Lung (tissue), 12 donors: ENCODE data around the gene ARHGEF2. TPM values are rescaled to one million over a fixed set of nuclear protein-coding genes. Genes with fewer than 3 reads are reported as not detected.
A peak's percentile ranks its signal among the peaks of the same experiment; 100 is the strongest.

Source experiments
- ATAC-seq: fragments of 200-7000 bp; cut with Tn5 transposase; one replicate; pipeline ENCODE4 v1.9.1; 2020; ENCODE audit warnings: moderate number of reproducible peaks; ENCODE audit not compliant: insufficient read depth, low FRiP score
- DNase-seq, 3 donors: peaks; one replicate each; pipeline ENCODE4 v3.0.0-alpha.2; 2013 to 2017
- H3K27ac ChIP-seq, 2 donors: one replicate each; pipeline ENCODE4 v1.5.1; 2013; ENCODE audit warnings: mild to moderate bottlenecking in 2 of 2, moderate library complexity in 2 of 2, control low read depth in 1 of 2, inconsistent platforms in 1 of 2, low read depth in 1 of 2, low read length in 1 of 2
- H3K27me3 ChIP-seq, 3 donors: one replicate each; pipeline ENCODE4 v1.5.1; 2013; ENCODE audit warnings: low read length in 2 of 3; ENCODE audit not compliant: control insufficient read depth in 3 of 3, insufficient read depth in 3 of 3
- H3K36me3 ChIP-seq, 4 donors: one replicate each; pipeline ENCODE4 v1.5.1; 2013; ENCODE audit warnings: low read length in 4 of 4, mild to moderate bottlenecking in 1 of 4, moderate library complexity in 1 of 4; ENCODE audit not compliant: control insufficient read depth in 4 of 4, insufficient read depth in 4 of 4
- H3K4me1 ChIP-seq, 5 donors: one replicate each; pipeline ENCODE4 v1.5.1; 2013; ENCODE audit warnings: low read length in 5 of 5, mild to moderate bottlenecking in 2 of 5, moderate library complexity in 1 of 5; ENCODE audit not compliant: control insufficient read depth in 5 of 5, insufficient read depth in 5 of 5
- H3K4me3 ChIP-seq: one replicate; pipeline ENCODE4 v1.5.1; 2013; ENCODE audit warnings: mild to moderate bottlenecking, control low read depth, moderate library complexity
- H3K9ac ChIP-seq, 2 donors: one replicate each; pipeline ENCODE4 v1.5.1; 2013; ENCODE audit warnings: low read length in 2 of 2, control low read depth in 1 of 2; ENCODE audit not compliant: insufficient read depth in 1 of 2
- H3K9me3 ChIP-seq, 4 donors: one replicate each; pipeline ENCODE4 v1.5.1; 2013; ENCODE audit warnings: low read length in 3 of 4, mild to moderate bottlenecking in 1 of 4, moderate library complexity in 1 of 4; ENCODE audit not compliant: control insufficient read depth in 4 of 4, insufficient read depth in 3 of 4
- CTCF ChIP-seq: IDR thresholded peaks from 2 replicates; pipeline ENCODE4 v1.5.1; 2012; ENCODE audit warnings: mild to moderate bottlenecking; ENCODE audit errors: control extremely low read depth, extremely low read depth
- WGBS, 2 donors: extraction: QIAGEN DNeasy Blood & Tissue Kit; methylation state at CpG; one replicate each; pipeline ENCODE4 v1.1.7; 2013; 5-methylcytosine and 5-hydroxymethylcytosine counted together
- polyA plus RNA-seq, 2 donors: library from polyadenylated mRNA; stranded (reverse); fragments of 200-250 nt; gene quantifications; one replicate each; pipeline ENCODE4 v1.2.1, GENCODE V29; 2013
- total RNA-seq, 2 donors: library from RNA; depleted of rRNA in 1 of 2; stranded (reverse); fragments of >200 nt in 1 of 2; gene quantifications; one replicate each; pipeline ENCODE4 v1.2.1, GENCODE V29; 2014 to 2021
- donor health status: control.
- donor health status: control.
- donor health status: Bipolar disorder and iron deficiency.
- donor health status: healthy.
- donor health status: DM: yes; HTN: yes; CAD: no.

ARHGEF2 gene
- total and polyA plus RNA-seq, 4 donors: 72.0 to 289 (median 120) TPM

- Histone ChIP-seq H3K9me3 (no peaks in the 10 kb centered on the region), H3K4me3 (no peak overlapping the region), H3K4me1 (peaks cover 0 to 12% (median 3%) of the 10 kb centered on the region in 5 donors), H3K27ac (peak overlapping the region; percentile 78 to 83), H3K36me3 (peaks cover 22 to 76% (median 57%) of the 10 kb centered on the region in 4 donors), H3K9ac (no peak overlapping the region), H3K27me3 (no peaks in the 10 kb centered on the region)
- TF ChIP-seq CTCF: no peak
- peak; percentile 66 for ATAC-seq
- 32 to 40% methylated on average over 14 of the region's 14 CpGs for WGBS, 2 donors
- DNase-seq: no peak
Observed at GRCh38 chr1:155961937-155962336, 16.4 kb downstream of the ARHGEF2 start.

GRCh38 chr1:155960081-155960745, 18.1 kb downstream of the ARHGEF2 start:
- Histone ChIP-seq H3K36me3 (peaks cover 22 to 63% (median 54%) of the 10 kb centered on the region in 4 donors), H3K9ac (no peak overlapping the region), H3K4me3 (no peak overlapping the region), H3K4me1 (peaks cover 0 to 4% (median 0%) of the 10 kb centered on the region in 5 donors), H3K27ac (peak overlapping the region; percentile 50 to 76), H3K9me3 (no peaks in the 10 kb centered on the region), H3K27me3 (no peaks in the 10 kb centered on the region)
- TF ChIP-seq CTCF: no peak
- ATAC-seq (no peak), DNase-seq (no peak)
- 91 to 94% methylated on average over 3 of the region's 3 CpGs for WGBS, 2 donors

GRCh38 chr1:155957411-155957915, 20.9 kb downstream of the ARHGEF2 start:
- Histone ChIP-seq H3K36me3 (peaks cover 25 to 57% (median 53%) of the 10 kb centered on the region in 4 donors), H3K27ac (peak overlapping the region in 1 of 2 donors; percentile 20)

More at GRCh38 chr1:155957411-155957915, 20.9 kb downstream of the ARHGEF2 start:
- peaks cover 0 to 3% (median 0%) of the 10 kb centered on the region in 5 donors for H3K4me1 ChIP-seq
- no peaks in the 10 kb centered on the region for H3K9me3 ChIP-seq
- ATAC-seq (no peak), DNase-seq (no peak)
- 93 to 96% methylated on average over 12 of the region's 12 CpGs for WGBS, 2 donors
- no peaks in the 10 kb centered on the region for H3K27me3 ChIP-seq
- H3K9ac ChIP-seq: no peak overlapping the region
- TF ChIP-seq CTCF: no peak
- H3K4me3 ChIP-seq: no peak overlapping the region
